Liver (tissue), 9 donors: Measurements from ENCODE around the gene GTF2H3. TPM values are rescaled to one million over a fixed set of nuclear protein-coding genes. Genes with fewer than 3 reads are reported as not detected.

Source experiments
- DNase-seq: peaks from one replicate; pipeline ENCODE4 v3.0.0-alpha.2; 2017; ENCODE audit warnings: low spot score
- H3K27ac ChIP-seq, 2 donors: one replicate each; pipeline ENCODE4 v1.7.0; 2013; ENCODE audit warnings: inconsistent platforms in 2 of 2, low read length in 2 of 2, control low read depth in 1 of 2, low read depth in 1 of 2, mild to moderate bottlenecking in 1 of 2
- H3K27me3 ChIP-seq, 4 donors: one replicate each; pipeline versions ENCODE4 v1.6.1 to v1.7.0; 2013; ENCODE audit warnings: low read length in 3 of 4, inconsistent platforms in 1 of 4, mild to moderate bottlenecking in 1 of 4, moderate library complexity in 1 of 4; ENCODE audit not compliant: control insufficient read depth in 4 of 4, insufficient read depth in 4 of 4
- H3K36me3 ChIP-seq, 4 donors: one replicate each; pipeline versions ENCODE4 v1.6.1 to v1.7.0; 2013; ENCODE audit warnings: low read length in 3 of 4, mild to moderate bottlenecking in 3 of 4, low read depth in 1 of 4, moderate library complexity in 1 of 4; ENCODE audit not compliant: control insufficient read depth in 4 of 4, insufficient read depth in 3 of 4
- H3K4me1 ChIP-seq, 4 donors: one replicate each; pipeline versions ENCODE4 v1.6.1 to v1.7.0; 2013; ENCODE audit warnings: low read length in 3 of 4, mild to moderate bottlenecking in 3 of 4, moderate library complexity in 1 of 4; ENCODE audit not compliant: control insufficient read depth in 4 of 4, insufficient read depth in 4 of 4
- H3K4me3 ChIP-seq, 3 donors: one replicate each; pipeline versions ENCODE4 v1.6.1 to v1.7.0; 2013; ENCODE audit warnings: low read length in 3 of 3, control low read depth in 1 of 3, low read depth in 1 of 3, mild to moderate bottlenecking in 1 of 3
- H3K9ac ChIP-seq, 2 donors: one replicate each; pipeline ENCODE4 v1.7.0; 2013; ENCODE audit warnings: low read length in 2 of 2, mild to moderate bottlenecking in 2 of 2, moderate library complexity in 2 of 2, control low read depth in 1 of 2, low read depth in 1 of 2
- H3K9me3 ChIP-seq, 4 donors: one replicate each; pipeline versions ENCODE4 v1.6.1 to v1.7.0; 2013; ENCODE audit warnings: low read length in 3 of 4; ENCODE audit not compliant: control insufficient read depth in 4 of 4
- CTCF ChIP-seq: fragments of 150-350 bp; IDR thresholded peaks from 2 replicates; pipeline ENCODE4 v1.5.1; 2017; ENCODE audit warnings: improper control_type of control experiment, low read depth, low read length; ENCODE audit not compliant: missing input control
- EGR1 ChIP-seq, 2 donors: IDR thresholded peaks; 2 replicates each; pipeline ENCODE4 v1.6.1; 2016 to 2018; ENCODE audit warnings: antibody characterized with exemption in 2 of 2, low read depth in 2 of 2
- FOXA2 ChIP-seq: IDR thresholded peaks from 2 replicates; pipeline ENCODE4 v1.6.1; 2016; ENCODE audit warnings: antibody characterized with exemption
- GABPA ChIP-seq, 2 donors: IDR thresholded peaks in 1 of 2; conservative IDR thresholded peaks in 1 of 2; 2 replicates each; pipeline ENCODE4 v1.6.1; 2016; ENCODE audit warnings: antibody characterized with exemption in 2 of 2, mild to moderate bottlenecking in 1 of 2, moderate library complexity in 1 of 2
- HNF4A ChIP-seq, 2 donors: conservative IDR thresholded peaks; 2 replicates each; pipeline ENCODE4 v1.6.1; 2016; ENCODE audit warnings: antibody characterized with exemption in 2 of 2, mild to moderate bottlenecking in 2 of 2
- HNF4G ChIP-seq: IDR thresholded peaks from 2 replicates; pipeline ENCODE4 v1.6.1; 2016; ENCODE audit warnings: antibody characterized with exemption
- JUND ChIP-seq, 2 donors: IDR thresholded peaks; 2 replicates each; pipeline ENCODE4 v1.6.1; 2016; ENCODE audit warnings: antibody characterized with exemption in 2 of 2
- MAX ChIP-seq: IDR thresholded peaks from 2 replicates; pipeline ENCODE4 v1.6.1; 2016; ENCODE audit warnings: antibody characterized with exemption
- NR2F2 ChIP-seq: IDR thresholded peaks from 2 replicates; pipeline ENCODE4 v1.6.1; 2016; ENCODE audit warnings: antibody characterized with exemption
- RAD21 ChIP-seq, 2 donors: IDR thresholded peaks; 2 replicates each; pipeline ENCODE4 v1.6.1; 2016; ENCODE audit warnings: antibody characterized with exemption in 2 of 2, mild to moderate bottlenecking in 2 of 2
- RXRA ChIP-seq, 2 donors: IDR thresholded peaks; 2 replicates each; pipeline ENCODE4 v1.6.1; 2017 to 2018; ENCODE audit warnings: antibody characterized with exemption in 2 of 2, mild to moderate bottlenecking in 1 of 2
- SP1 ChIP-seq: IDR thresholded peaks from 2 replicates; pipeline ENCODE4 v1.6.1; 2018; ENCODE audit warnings: antibody characterized with exemption, mild to moderate bottlenecking
- TAF1 ChIP-seq: conservative IDR thresholded peaks from 2 replicates; pipeline ENCODE4 v1.6.1; 2016; ENCODE audit warnings: antibody characterized with exemption, mild to moderate bottlenecking
- YY1 ChIP-seq: IDR thresholded peaks from 2 replicates; pipeline ENCODE4 v1.6.1; 2016; ENCODE audit warnings: antibody characterized with exemption, mild to moderate bottlenecking
- ZBTB33 ChIP-seq: IDR thresholded peaks from 2 replicates; pipeline ENCODE4 v1.6.1; 2016; ENCODE audit warnings: antibody characterized with exemption
- WGBS: extraction: QIAGEN DNeasy Blood & Tissue Kit; methylation state at CpG from one replicate; pipeline ENCODE4 v1.1.7; 2013; 5-methylcytosine and 5-hydroxymethylcytosine counted together
- polyA plus RNA-seq, 2 donors: library from polyadenylated mRNA; stranded (reverse) in 1 of 2; unstranded in 1 of 2; fragments of 200-250 nt in 1 of 2; fragments of >200 nt in 1 of 2; fragmentation: Nextera tagmentation in 1 of 2; extraction: Ambion mirVana in 1 of 2; gene quantifications; one replicate each; pipeline versions ENCODE4 v1.2.1 to v1.2.3, GENCODE V29; 2013 to 2015
- total RNA-seq, 2 donors: library from RNA; depleted of rRNA; stranded (reverse); fragments of >200 nt; gene quantifications; one replicate each; pipeline ENCODE4 v1.2.3, GENCODE V29; 2014
- TF ChIP-seq, protein P1 (sequence below): IDR thresholded peaks from 2 replicates; pipeline ENCODE4 v1.6.1; 2016; ENCODE audit warnings: antibody characterized with exemption
- donor health status: healthy.
- donor health status: healthy.
- donor health status: healthy.
- donor health status: healthy.
- donor health status: healthy.

Gene GTF2H3
- total and polyA plus RNA-seq, 4 donors = 5.8 to 18.3 (median 13.2) TPM

DNA sequence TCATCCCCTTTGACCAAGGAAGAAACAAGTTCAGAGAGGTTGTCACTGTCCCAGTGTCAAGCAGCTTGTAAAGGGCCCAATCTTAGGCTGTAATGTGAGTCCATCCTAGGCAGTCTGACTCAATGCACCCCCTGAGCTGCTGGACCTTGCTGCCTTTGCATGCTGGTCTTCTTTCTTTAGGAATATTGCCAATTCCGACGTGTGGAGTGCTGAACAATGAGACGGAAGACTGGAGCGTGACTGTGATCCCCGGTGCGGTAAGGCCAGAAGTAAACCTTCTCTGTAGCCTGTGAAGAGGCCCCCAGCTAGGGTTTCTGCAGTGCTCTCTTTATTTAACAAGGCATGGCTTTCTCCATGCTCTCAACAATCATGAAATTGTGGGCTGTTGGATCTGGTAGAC is 38.2 kb downstream of the GTF2H3 start:
- TF ChIP-seq EGR1 (IDR thresholded peaks at IDR 0.05; ENCODE audit: low read depth in 2 of 2) (no peak), SP1 (no peak), NR2F2 (no peak), CTCF (no peak), FOXA2 (no peak), GABPA (IDR thresholded peaks at IDR 0.05 in 1 of 2, conservative IDR thresholded peaks at IDR 0.05 in 1 of 2) (no peak), TAF1 (no peak), RAD21 (IDR thresholded peaks at IDR 0.05) (no peak), YY1 (no peak)
- TF ChIP-seq, protein P1, sequence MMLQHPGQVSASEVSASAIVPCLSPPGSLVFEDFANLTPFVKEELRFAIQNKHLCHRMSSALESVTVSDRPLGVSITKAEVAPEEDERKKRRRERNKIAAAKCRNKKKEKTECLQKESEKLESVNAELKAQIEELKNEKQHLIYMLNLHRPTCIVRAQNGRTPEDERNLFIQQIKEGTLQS = no peak
- H3K9ac ChIP-seq = no peak overlapping the region
- DNase-seq = no peak
- WGBS = 91% methylated on average over 6 of the region's 6 CpGs
- H3K27ac ChIP-seq = no peak overlapping the region
- no peaks in the 10 kb centered on the region for H3K9me3 ChIP-seq
- H3K4me3 ChIP-seq = no peak overlapping the region
- H3K4me1 ChIP-seq = peaks cover 2 to 15% (median 10%) of the 10 kb centered on the region in 4 donors
- H3K27me3 ChIP-seq = no peaks in the 10 kb centered on the region
- peaks cover 0 to 2% (median 0%) of the 10 kb centered on the region in 4 donors for H3K36me3 ChIP-seq

DNA sequence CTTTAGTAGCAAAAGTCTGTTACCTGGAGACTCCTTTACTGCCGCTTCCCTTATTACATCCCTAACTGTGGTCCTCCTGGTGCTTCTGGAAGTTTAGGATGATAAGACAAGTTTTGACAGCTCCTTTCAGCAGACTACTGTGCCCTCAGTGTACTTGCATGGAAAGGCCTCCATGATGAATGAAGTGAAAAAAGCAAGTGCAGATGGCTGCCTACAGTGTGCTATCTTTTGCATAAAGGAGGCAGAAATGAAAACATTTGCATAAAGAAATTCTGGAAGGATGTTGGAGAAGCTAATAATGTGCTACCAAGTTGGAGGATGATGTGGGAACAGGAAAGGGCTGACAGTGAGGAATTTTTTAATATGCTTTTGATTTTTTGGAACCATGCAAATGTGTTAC is 41.8 kb downstream of the GTF2H3 start:
- H3K4me1 ChIP-seq = peaks cover 2 to 15% (median 10%) of the 10 kb centered on the region in 4 donors
- no peaks in the 10 kb centered on the region for H3K9me3 ChIP-seq
- no peak overlapping the region for H3K9ac ChIP-seq
- H3K36me3 ChIP-seq = peaks cover 0 to 2% (median 0%) of the 10 kb centered on the region in 4 donors
- H3K27me3 ChIP-seq = no peaks in the 10 kb centered on the region
- TF ChIP-seq JUND (IDR thresholded peaks at IDR 0.05) (no peak), NR2F2 (no peak), TAF1 (no peak), MAX (no peak), YY1 (no peak), HNF4A (conservative IDR thresholded peaks at IDR 0.05) (no peak), HNF4G (no peak), ZBTB33 (no peak), RAD21 (IDR thresholded peaks at IDR 0.05) (no peak), RXRA (IDR thresholded peaks at IDR 0.05) (no peak), FOXA2 (no peak)
- TF ChIP-seq, protein P1 = no peak
- H3K4me3 ChIP-seq = no peak overlapping the region
- H3K27ac ChIP-seq = no peak overlapping the region
- 97% methylated on average over 1 of the region's 1 CpG for WGBS
- DNase-seq = no peak
